HEK293T (cell line): ENCODE results near the gene ZYG11B.
A peak's percentile ranks its signal among the peaks of the same experiment; 100 is the strongest.

Experiments used
- CTCF ChIA-PET: fragments of 350-600 bp; formaldehyde crosslinking; extraction: SDS; loops from one replicate; lab custom pipeline; 2021; ENCODE audit warnings: antibody characterized with exemption, inconsistent platforms; lab: Yijun Ruan, JAX
- POLR2A ChIA-PET: fragments of 350-600 bp; formaldehyde crosslinking; extraction: SDS; loops from one replicate; lab custom pipeline; 2020; ENCODE audit warnings: antibody characterized with exemption, inconsistent platforms; lab: Yijun Ruan, JAX
- DNase-seq: peaks from one replicate; pipeline ENCODE4 v3.0.0; 2012; ENCODE audit warnings: mixed read lengths; ENCODE audit errors: extremely low spot score
- ARNT ChIP-seq: fragments of 450-650 bp; IDR thresholded peaks from 2 replicates; pipeline ENCODE4 v1.6.1; 2017; ENCODE audit warnings: mild to moderate bottlenecking
- BHLHE40 ChIP-seq: fragments of 450-650 bp; IDR thresholded peaks from 2 replicates; pipeline ENCODE4 v1.6.1; 2016; ENCODE audit warnings: mild to moderate bottlenecking, moderate library complexity, borderline replicate concordance
- CTBP1 ChIP-seq: fragments of 450-650 bp; IDR thresholded peaks from 2 replicates; pipeline ENCODE4 v1.6.1; 2016; ENCODE audit warnings: borderline replicate concordance
- ELF4 ChIP-seq: fragments of 450-650 bp; IDR thresholded peaks from 2 replicates; pipeline ENCODE4 v1.6.1; 2017; ENCODE audit warnings: antibody characterized with exemption
- FOXA1 ChIP-seq: fragments of 450-650 bp; IDR thresholded peaks from 2 replicates; pipeline ENCODE4 v1.6.1; 2016; ENCODE audit warnings: mild to moderate bottlenecking
- FOXK2 ChIP-seq: fragments of 450-650 bp; IDR thresholded peaks from 2 replicates; pipeline ENCODE4 v1.6.1; 2016; ENCODE audit warnings: mild to moderate bottlenecking
- FOXM1 ChIP-seq: fragments of 450-650 bp; IDR thresholded peaks from 2 replicates; pipeline ENCODE4 v1.6.1; 2017; ENCODE audit warnings: mild to moderate bottlenecking, borderline replicate concordance
- HDGF ChIP-seq: fragments of 450-650 bp; IDR thresholded peaks from 2 replicates; pipeline ENCODE4 v1.6.1; 2017; ENCODE audit warnings: antibody characterized with exemption, borderline replicate concordance
- L3MBTL2 ChIP-seq: fragments of 450-650 bp; conservative IDR thresholded peaks from 2 replicates; pipeline ENCODE4 v1.6.1; 2016; ENCODE audit warnings: mild to moderate bottlenecking
- LEF1 ChIP-seq: fragments of 450-650 bp; IDR thresholded peaks from 2 replicates; pipeline ENCODE4 v1.6.1; 2017; ENCODE audit warnings: mild to moderate bottlenecking, borderline replicate concordance
- NFRKB ChIP-seq: fragments of 450-650 bp; IDR thresholded peaks from 2 replicates; pipeline ENCODE4 v1.6.1; 2016; ENCODE audit warnings: mild to moderate bottlenecking, moderate library complexity
- PKNOX1 ChIP-seq: fragments of 450-650 bp; IDR thresholded peaks from 2 replicates; pipeline ENCODE4 v1.6.1; 2016
- SP1 ChIP-seq: fragments of 450-650 bp; IDR thresholded peaks from 2 replicates; pipeline ENCODE4 v1.6.1; 2017
- SUZ12 ChIP-seq: fragments of 450-650 bp; IDR thresholded peaks from 2 replicates; pipeline ENCODE4 v1.6.1; 2016; ENCODE audit warnings: mild to moderate bottlenecking
- TARDBP ChIP-seq: fragments of 450-650 bp; IDR thresholded peaks from 2 replicates; pipeline ENCODE4 v1.6.1; 2016
- ZNF384 ChIP-seq: fragments of 450-650 bp; IDR thresholded peaks from 2 replicates; pipeline ENCODE4 v1.6.1; 2016

ZYG11B gene

GRCh38 chr1:52726265-52727113 is at the start of gene ZYG11B:
Gene ZYG11B (plus strand): TSS chr1:52726453. CDS start chr1:52726654, 201 bp downstream.
- TF ChIP-seq FOXM1, result peak; percentile 25; the same call in 1 of the 2 replicates
- no peak for TF ChIP-seq SUZ12
- no peak for TF ChIP-seq ELF4
- no peak for TF ChIP-seq ARNT
- peak; percentile 96 for DNase-seq
- ChIA-PET CTCF (interaction anchor here (0.8 kb wide), 1 partner anchor 41 kb away, joined by 3 read pairs; no protein-coding TSS in a partner anchor), POLR2A (interaction anchor here (0.6 to 3.9 kb wide), 10 partner anchors 11 to 116 kb away, joined by 3 to 22 read pairs (median 3); partner anchors contain the start of gene ZYG11A)

- ChIA-PET CTCF (interaction anchor here (0.6 to 0.8 kb wide), 2 partner anchors 9 to 509 kb away, joined by 3 read pairs; no protein-coding TSS in a partner anchor), POLR2A (interaction anchor here (1.9 kb wide), 1 partner anchor 274 kb away, joined by 4 read pairs; no protein-coding TSS in a partner anchor)
- TF ChIP-seq L3MBTL2 (no peak), PKNOX1 (no peak), FOXM1 (no peak), SUZ12 (no peak), FOXK2 (no peak), NFRKB (no peak), ELF4 (no peak), ZNF384 (no peak), BHLHE40 (no peak), FOXA1 (no peak)
Measured at GRCh38 chr1:52677076-52677806, 49.0 kb upstream of the ZYG11B start.

GRCh38 chr1:52679048-52679447 is 47.2 kb upstream of the ZYG11B start:
- ChIA-PET POLR2A (interaction anchor here (1.0 kb wide), 1 partner anchor 20 kb away, joined by 3 read pairs; no protein-coding TSS in a partner anchor), CTCF (no interaction called here)
- TF ChIP-seq PKNOX1, result no peak
- TF ChIP-seq SP1, result no peak
- TF ChIP-seq SUZ12, result no peak
- TF ChIP-seq FOXA1, result no peak
- no peak for TF ChIP-seq NFRKB
- no peak for TF ChIP-seq ZNF384
- no peak for TF ChIP-seq HDGF
- TF ChIP-seq LEF1, result no peak
- no peak for TF ChIP-seq CTBP1
- DNase-seq, result no peak

More at GRCh38 chr1:52677076-52677806, 49.0 kb upstream of the ZYG11B start:
- DNase-seq, result no peak

- POLR2A ChIA-PET, result interaction anchor here (1.0 kb wide), 1 partner anchor 20 kb away, joined by 3 read pairs; no protein-coding TSS in a partner anchor
- no peak for TF ChIP-seq LEF1
- no peak for DNase-seq
- CTCF ChIA-PET, result no interaction called here
Measured at GRCh38 chr1:52679498-52679897, 46.8 kb upstream of the ZYG11B start.

- no peak for TF ChIP-seq NFRKB
- no peak for TF ChIP-seq ARNT
- no peak for TF ChIP-seq SP1
- TF ChIP-seq TARDBP, result no peak
- ChIA-PET CTCF (no interaction called here), POLR2A (interaction anchor here (0.6 kb wide), 1 partner anchor 275 kb away, joined by 3 read pairs; no protein-coding TSS in a partner anchor)
- no peak for DNase-seq
Measured at GRCh38 chr1:52680353-52680752, 45.9 kb upstream of the ZYG11B start.

- no peak for DNase-seq
- no peak for TF ChIP-seq SUZ12
- TF ChIP-seq NFRKB, result no peak
- no peak for TF ChIP-seq FOXA1
- no peak for TF ChIP-seq ZNF384
- TF ChIP-seq BHLHE40, result no peak
- no peak for TF ChIP-seq TARDBP
- TF ChIP-seq FOXM1, result no peak
- TF ChIP-seq L3MBTL2, result no peak
- TF ChIP-seq LEF1, result no peak
- TF ChIP-seq CTBP1, result no peak
- no peak for TF ChIP-seq ARNT
- CTCF ChIA-PET, result no interaction called here
- POLR2A ChIA-PET, result no interaction called here
Measured at GRCh38 chr1:52681136-52681535, 45.1 kb upstream of the ZYG11B start.

- no peak for TF ChIP-seq ZNF384
- no peak for TF ChIP-seq FOXM1
- TF ChIP-seq BHLHE40, result no peak
- POLR2A ChIA-PET, result interaction anchor here (0.9 kb wide), 1 partner anchor 279 kb away, joined by 3 read pairs; the partner anchor contains the start of genes ORC1 and PRPF38A
- CTCF ChIA-PET, result no interaction called here
- no peak for DNase-seq
Measured at GRCh38 chr1:52683367-52683940, 42.8 kb upstream of the ZYG11B start.
